ENCODE results near the gene CGN. TPM values are rescaled to one million over a fixed set of nuclear protein-coding genes. Genes with fewer than 3 reads are reported as not detected.
A peak's percentile ranks its signal among the peaks of the same experiment; 100 is the strongest.

CGN gene
- polyA plus RNA-seq, 1 donor from 2014 or later = 4.4 TPM

DNA sequence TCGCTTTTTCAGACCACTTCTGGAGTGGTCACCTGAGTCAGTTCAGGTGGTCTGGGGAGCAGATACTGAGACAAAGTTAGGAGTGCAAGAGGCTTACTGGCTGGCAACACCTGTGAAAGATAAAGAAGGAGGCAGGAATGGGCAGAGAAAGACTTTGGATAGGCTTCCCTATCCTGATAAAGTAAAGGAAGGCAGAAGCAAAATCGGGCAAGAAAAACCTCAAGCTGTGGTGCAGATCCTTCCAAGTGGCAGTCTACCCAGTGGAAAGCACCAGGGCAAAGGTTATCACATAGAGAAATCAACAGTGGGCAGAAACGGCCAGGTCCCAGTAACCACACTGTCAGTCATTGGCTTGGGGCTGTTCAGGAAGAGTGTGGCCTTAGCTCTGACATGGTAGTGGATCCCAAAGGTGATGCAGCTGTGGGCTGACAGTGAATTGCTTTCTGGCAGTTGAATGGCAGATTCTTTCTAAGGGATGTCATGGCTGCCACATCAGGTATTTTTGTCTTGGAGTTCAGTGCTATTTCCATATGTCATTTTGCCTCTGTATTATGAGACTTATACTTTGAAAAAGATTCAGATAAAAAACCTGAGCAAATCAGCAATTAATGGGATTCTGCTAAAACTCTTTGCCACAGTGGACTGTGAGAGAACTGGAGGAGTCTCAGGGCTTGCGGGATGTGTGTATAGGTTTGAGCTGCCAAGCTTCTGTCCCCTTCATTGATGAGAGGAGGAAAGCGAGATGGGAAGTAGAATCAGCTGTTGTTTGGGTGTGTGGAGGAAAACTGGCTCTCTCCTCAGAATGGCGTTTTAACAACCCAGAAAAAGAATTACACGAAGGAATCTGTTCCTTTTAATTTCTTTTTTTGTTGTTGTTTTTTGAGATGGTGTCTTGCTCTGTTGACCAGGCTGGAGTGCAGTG, 8.1 kb upstream of the CGN start:
- Histone ChIP-seq H3K27me3 (ENCODE audit: insufficient read depth, low read depth, low read length) (no peaks in the 10 kb centered on the region), H3K9me2 (ENCODE audit: insufficient read depth, low read length) (no peaks in the 10 kb centered on the region), H4K20me1 (ENCODE audit: insufficient read depth) (no peaks in the 10 kb centered on the region), H3K4me3 (ENCODE audit: low read length) (no peak overlapping the region), H3K9me3 (ENCODE audit: low read length) (no peaks in the 10 kb centered on the region), H3K36me3 (ENCODE audit: insufficient read depth, low read length) (no peaks in the 10 kb centered on the region), H3K9ac (ENCODE audit: low read length) (no peak overlapping the region), H3K79me2 (replicated peaks; ENCODE audit: insufficient read depth, low read length) (no peaks in the 10 kb centered on the region), H3F3A (ENCODE audit: insufficient read depth, low read length, poor library complexity, severe bottlenecking) (no peaks in the 10 kb centered on the region), H3K27ac (ENCODE audit: low read length) (peak overlapping the region; percentile 25), H3K4me2 (ENCODE audit: low read length) (no peak overlapping the region), H2AFZ (ENCODE audit: low read depth, low read length) (no peak overlapping the region)
- no peak for TF ChIP-seq CTCF (IDR thresholded peaks at IDR 0.05; ENCODE audit: poor library complexity, severe bottlenecking)
- TF ChIP-seq POLR2AphosphoS5 (IDR thresholded peaks at IDR 0.05) = peak; percentile 56
- TF ChIP-seq EZH2 (IDR thresholded peaks at IDR 0.05; ENCODE audit: borderline replicate concordance, insufficient read depth, low read length, poor library complexity, severe bottlenecking) = no peak
- TF ChIP-seq SMC3 (conservative IDR thresholded peaks at IDR 0.05; ENCODE audit: poor library complexity) = no peak
- no peak for TF ChIP-seq RAD21 (conservative IDR thresholded peaks at IDR 0.05)
- TF ChIP-seq EP300 (conservative IDR thresholded peaks at IDR 0.05; ENCODE audit: poor library complexity, severe bottlenecking) = peak; percentile 92
- TF ChIP-seq, protein P1, sequence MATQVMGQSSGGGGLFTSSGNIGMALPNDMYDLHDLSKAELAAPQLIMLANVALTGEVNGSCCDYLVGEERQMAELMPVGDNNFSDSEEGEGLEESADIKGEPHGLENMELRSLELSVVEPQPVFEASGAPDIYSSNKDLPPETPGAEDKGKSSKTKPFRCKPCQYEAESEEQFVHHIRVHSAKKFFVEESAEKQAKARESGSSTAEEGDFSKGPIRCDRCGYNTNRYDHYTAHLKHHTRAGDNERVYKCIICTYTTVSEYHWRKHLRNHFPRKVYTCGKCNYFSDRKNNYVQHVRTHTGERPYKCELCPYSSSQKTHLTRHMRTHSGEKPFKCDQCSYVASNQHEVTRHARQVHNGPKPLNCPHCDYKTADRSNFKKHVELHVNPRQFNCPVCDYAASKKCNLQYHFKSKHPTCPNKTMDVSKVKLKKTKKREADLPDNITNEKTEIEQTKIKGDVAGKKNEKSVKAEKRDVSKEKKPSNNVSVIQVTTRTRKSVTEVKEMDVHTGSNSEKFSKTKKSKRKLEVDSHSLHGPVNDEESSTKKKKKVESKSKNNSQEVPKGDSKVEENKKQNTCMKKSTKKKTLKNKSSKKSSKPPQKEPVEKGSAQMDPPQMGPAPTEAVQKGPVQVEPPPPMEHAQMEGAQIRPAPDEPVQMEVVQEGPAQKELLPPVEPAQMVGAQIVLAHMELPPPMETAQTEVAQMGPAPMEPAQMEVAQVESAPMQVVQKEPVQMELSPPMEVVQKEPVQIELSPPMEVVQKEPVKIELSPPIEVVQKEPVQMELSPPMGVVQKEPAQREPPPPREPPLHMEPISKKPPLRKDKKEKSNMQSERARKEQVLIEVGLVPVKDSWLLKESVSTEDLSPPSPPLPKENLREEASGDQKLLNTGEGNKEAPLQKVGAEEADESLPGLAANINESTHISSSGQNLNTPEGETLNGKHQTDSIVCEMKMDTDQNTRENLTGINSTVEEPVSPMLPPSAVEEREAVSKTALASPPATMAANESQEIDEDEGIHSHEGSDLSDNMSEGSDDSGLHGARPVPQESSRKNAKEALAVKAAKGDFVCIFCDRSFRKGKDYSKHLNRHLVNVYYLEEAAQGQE (IDR thresholded peaks at IDR 0.05; ENCODE audit: borderline replicate concordance) = no peak
- no peak for TF ChIP-seq MXI1 (conservative IDR thresholded peaks at IDR 0.05; ENCODE audit: poor library complexity, severe bottlenecking)
- TF ChIP-seq TAF1 (IDR thresholded peaks at IDR 0.05; ENCODE audit: low read depth) = no peak

- no peaks in the 10 kb centered on the region for H3K9me3 ChIP-seq (ENCODE audit: low read length)
- H3K27ac ChIP-seq (ENCODE audit: low read length) = no peak overlapping the region
- H3K27me3 ChIP-seq (ENCODE audit: insufficient read depth, low read depth, low read length) = no peaks in the 10 kb centered on the region
- H3K4me2 ChIP-seq (ENCODE audit: low read length) = no peak overlapping the region
- TF ChIP-seq EZH2 (IDR thresholded peaks at IDR 0.05; ENCODE audit: borderline replicate concordance, insufficient read depth, low read length, poor library complexity, severe bottlenecking) (no peak), MXI1 (conservative IDR thresholded peaks at IDR 0.05; ENCODE audit: poor library complexity, severe bottlenecking) (no peak), TAF1 (IDR thresholded peaks at IDR 0.05; ENCODE audit: low read depth) (no peak), SMC3 (conservative IDR thresholded peaks at IDR 0.05; ENCODE audit: poor library complexity) (no peak), POLR2AphosphoS5 (IDR thresholded peaks at IDR 0.05) (no peak), CTCF (IDR thresholded peaks at IDR 0.05; ENCODE audit: poor library complexity, severe bottlenecking) (no peak), EP300 (conservative IDR thresholded peaks at IDR 0.05; ENCODE audit: poor library complexity, severe bottlenecking) (no peak), RAD21 (conservative IDR thresholded peaks at IDR 0.05) (no peak)
- TF ChIP-seq, protein P1 (IDR thresholded peaks at IDR 0.05; ENCODE audit: borderline replicate concordance) = no peak
- H2AFZ ChIP-seq (ENCODE audit: low read depth, low read length) = no peak overlapping the region
- H3K36me3 ChIP-seq (ENCODE audit: insufficient read depth, low read length) = no peaks in the 10 kb centered on the region
- no peak overlapping the region for H3K4me3 ChIP-seq (ENCODE audit: low read length)
- no peaks in the 10 kb centered on the region for H3K9me2 ChIP-seq (ENCODE audit: insufficient read depth, low read length)
- H3F3A ChIP-seq (ENCODE audit: insufficient read depth, low read length, poor library complexity, severe bottlenecking) = no peaks in the 10 kb centered on the region
- no peaks in the 10 kb centered on the region for H4K20me1 ChIP-seq (ENCODE audit: insufficient read depth)
- H3K79me2 ChIP-seq (replicated peaks; ENCODE audit: insufficient read depth, low read length) = no peaks in the 10 kb centered on the region
- H3K9ac ChIP-seq (ENCODE audit: low read length) = no peak overlapping the region
Observed at GRCh38 chr1:151504252-151504651, 6.9 kb upstream of the CGN start.

Measured in neural cell (in vitro differentiated cells).